Muscle of back (tissue), 11 donors: ENCODE results near the gene AQP12A. TPM values are rescaled to one million over a fixed set of nuclear protein-coding genes. Genes with fewer than 3 reads are reported as not detected.
"Not testable (repeated sequence)": the region's sequence is repeated elsewhere in the genome, so short reads cannot be mapped to it uniquely, and the experiment has no call there.

Experiments
- DNase-seq, 3 donors: peaks; one replicate each; pipeline versions ENCODE4 v3.0.0 to v3.0.0-alpha.2; 2013
- polyA plus RNA-seq, 10 donors: library from polyadenylated mRNA; unstranded; fragments of 120-200 nt; gene quantifications; one replicate each; pipeline ENCODE4 v1.2.1, GENCODE V29; 2013; ENCODE audit not compliant: insufficient read length in 10 of 10

The AQP12A gene
- polyA plus RNA-seq, 10 donors, result 0.57 to 0.76 (median 0.65) TPM; not detected in 6

DNA sequence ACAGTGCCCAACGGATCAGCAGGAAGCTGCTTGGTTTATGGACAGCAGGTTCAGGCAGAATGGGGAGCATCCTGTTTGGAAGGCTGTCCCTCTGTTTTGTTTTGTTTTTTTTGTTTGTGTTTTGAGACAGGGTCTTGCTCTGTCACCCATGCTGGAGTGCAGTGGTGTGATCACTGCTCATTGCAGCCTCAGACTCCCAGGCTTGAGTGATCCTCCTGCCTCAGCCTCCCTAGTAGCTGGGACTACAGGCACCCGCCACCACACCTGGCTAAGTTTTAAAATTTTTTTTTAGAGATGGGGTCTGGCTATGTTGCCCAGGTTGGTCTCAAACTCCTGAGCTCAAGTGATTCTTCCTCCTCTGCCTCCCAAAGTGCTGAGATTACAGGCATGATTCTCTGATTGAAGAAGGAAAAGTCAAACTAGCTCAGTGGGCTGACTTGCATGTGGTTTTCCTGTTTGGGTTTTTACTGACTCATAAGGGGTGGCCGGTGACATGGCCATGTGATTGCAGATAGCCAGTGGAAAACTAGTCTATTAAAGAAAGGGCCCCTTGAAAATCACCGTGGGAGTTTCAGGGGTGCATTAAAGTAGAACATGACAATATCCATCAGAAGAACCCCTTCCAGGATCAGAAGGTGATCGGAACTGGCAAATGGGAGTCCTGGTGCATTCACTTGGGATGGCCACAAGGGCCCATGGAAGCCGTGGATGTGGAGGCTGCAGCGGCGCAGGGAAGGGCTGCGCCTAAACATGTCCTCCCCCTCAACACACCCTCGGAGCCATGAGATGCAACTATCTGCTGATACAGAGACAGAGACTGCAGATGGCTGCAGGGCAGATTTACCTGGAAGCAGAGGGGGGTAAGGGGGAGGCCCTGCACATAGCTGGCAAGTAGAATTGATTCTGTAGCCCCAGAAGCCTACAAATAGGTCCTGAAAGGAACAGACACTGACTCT is 35.5 kb upstream of the AQP12A start:
- DNase-seq, result no peak

DNA sequence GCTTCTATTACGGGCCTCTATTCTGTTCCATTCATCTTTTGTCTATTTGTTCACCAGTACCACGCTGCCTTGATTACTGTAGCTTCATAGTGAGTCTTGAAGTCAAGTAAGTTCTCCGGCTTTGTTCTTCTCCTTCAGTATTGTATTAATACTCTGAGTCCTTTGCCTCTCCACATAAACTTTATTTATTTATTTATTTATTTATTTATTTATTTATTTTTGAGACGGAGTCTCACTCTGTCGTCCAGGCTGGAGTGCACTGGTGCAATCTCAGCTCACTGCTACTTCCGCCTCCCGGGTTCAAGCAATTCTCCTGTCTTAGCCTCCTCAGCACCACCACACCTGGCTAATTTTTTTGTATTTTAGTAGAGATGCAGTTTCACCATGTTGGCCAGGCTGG is 31.8 kb upstream of the AQP12A start:
- not testable (repeated sequence) for DNase-seq

DNA sequence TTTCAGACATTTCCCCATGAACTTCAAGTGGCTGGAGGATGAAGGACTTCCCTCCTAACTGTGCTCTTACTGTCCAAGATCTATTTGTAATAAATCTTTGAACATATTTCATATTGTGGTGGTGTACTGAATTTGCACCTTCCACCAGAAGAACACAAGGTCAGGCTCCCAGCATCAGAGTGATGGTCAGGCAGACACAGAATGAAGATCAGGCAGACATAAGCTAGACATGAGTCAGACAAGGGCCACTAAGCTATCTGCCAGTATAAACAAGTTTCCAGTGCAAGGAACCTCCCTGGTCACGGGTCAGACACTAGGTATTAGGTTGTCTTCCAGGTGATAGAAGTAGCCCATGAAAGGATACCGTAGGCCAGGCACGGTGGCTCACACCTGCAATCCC is 29.0 kb upstream of the AQP12A start:
- DNase-seq, result no peak

DNA sequence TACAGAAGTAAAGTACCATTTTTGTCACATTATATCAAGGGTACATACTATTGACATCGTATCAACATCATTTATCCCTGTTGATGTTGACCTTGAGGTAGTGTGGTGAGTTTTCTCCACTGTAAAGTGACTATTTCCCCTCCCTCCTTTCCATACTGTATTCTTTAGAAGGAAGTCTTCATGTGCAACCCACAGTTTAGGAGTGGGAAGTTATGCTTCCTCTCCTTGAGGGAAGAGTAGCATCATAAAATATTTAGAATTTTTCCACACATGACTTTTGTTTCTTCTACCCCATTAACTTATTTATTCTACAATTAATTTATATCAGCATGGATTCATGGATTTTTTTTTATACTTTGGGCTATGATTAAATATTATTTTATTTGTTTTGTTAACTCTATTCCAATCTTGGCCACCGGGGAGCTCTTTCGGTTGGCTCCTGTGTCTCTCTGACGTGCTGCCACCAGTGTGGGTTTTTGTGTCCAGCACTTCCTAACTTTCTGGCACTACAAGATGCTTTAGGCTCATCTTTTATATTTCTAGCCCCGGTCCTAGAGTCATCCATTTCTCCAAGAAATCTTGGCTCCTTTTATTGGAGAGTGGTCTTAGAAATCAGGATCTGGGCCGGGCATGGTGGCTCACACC is 28.0 kb upstream of the AQP12A start:
- DNase-seq, result no peak

DNA sequence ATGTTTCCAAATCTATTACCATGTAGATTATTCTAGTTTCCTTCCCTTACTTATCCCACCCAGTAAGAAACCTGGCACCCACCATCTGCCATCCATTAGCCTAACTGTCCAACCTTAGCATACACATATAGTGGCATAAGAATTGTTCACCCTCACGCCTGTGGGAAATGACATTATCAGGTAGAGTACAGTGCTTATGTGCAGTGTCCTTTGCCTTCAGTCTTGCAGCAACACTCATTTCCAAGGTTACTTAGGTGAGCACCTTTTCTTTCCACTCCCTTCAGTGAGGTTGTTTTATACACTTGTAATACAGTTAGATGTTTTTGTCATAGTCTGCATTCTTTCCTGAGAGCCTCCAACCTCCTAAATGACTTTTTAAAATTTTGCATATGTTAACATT is 27.0 kb upstream of the AQP12A start:
- DNase-seq, result no peak

GRCh38 chr2:240670402-240670801 is 21.3 kb upstream of the AQP12A start:
- no peak for DNase-seq

GRCh38 chr2:240670950-240671349 is 20.7 kb upstream of the AQP12A start:
- no peak for DNase-seq

GRCh38 chr2:240672076-240672700 is 19.5 kb upstream of the AQP12A start:
- DNase-seq, result no peak

- DNase-seq, result no peak
These were observed 18.9 kb upstream of the AQP12A start for GRCh38 chr2:240672701-240673190.

DNA sequence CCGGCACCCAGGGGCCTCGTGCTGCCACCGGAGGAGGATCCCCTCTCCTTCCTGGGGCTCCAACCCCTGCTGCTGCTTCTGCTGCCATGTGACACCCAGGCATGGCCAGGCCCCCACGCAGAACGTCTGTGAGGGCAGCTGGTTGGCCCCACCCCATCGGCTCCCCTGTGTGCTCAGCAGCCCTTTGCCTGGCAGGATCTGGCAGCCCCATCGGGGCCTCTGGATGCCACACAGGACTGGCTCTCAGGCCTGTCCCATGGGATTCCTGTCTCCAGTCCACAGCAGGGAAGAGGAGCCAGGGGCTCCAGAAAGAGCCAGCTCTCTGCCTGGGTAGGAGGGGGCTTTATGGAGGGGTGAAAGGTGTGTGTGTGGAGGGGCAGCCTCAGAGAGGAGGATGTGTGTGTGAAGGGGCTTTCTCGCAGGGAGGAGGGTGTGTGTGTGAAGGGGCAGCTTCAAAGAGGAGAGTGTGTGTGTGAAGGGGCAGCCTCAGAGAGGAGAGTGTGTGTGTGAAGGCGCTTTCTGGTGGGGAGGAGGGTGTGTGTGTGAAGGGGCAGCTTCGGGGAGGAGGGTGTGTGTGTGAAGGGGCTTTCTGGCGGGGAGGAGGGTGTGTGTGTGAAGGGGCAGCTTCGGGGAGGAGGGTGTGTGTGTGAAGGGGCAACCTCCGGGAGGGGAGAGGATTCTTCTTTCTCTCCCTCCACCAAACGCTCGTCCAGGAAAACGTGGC is 17.0 kb upstream of the AQP12A start:
- not testable (repeated sequence) for DNase-seq

- DNase-seq, result not testable (repeated sequence)
These were observed 16.3 kb upstream of the AQP12A start for GRCh38 chr2:240675345-240675744.

- not testable (repeated sequence) for DNase-seq
These were observed 13.6 kb upstream of the AQP12A start for GRCh38 chr2:240678043-240678442.

DNA sequence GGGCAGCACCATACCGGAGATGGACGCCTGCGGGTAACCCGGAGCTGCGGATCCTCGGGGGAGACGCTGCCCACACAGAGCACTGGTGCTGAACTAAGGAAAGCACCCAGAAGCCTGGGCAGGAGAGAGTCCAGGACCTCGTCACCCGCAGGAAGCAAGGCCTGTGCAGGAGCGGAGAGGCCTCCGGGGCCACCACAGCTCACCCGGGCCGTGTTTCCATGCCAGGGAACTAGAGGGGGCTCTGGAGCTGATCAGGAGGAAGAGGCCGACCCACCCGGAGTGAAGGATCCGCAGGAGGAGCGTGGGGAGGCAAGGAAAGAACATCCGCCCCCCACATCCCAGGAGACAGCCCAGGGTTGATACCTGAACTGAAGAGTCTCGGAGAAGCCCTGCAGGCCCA is 12.8 kb upstream of the AQP12A start:
- not testable (repeated sequence) for DNase-seq

DNA sequence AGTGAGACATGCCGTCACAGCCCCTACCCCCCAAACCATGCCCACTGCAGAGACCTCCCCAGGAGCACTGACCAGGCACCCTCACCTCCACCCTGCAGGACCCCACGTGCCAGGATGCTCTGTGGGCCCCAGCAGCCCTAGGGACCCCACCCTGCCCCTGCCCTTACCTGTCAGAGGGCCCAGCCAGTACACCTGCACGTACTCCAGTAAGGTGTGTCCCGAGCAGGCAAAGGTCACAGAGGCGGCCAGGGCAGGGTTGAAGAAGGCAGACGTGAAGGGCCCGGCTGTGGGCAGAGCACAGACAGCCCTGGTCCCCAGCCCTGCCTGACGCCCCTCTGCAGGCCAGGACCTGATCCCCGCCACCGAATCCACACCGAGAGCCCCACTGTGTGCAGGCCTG is 11.5 kb upstream of the AQP12A start:
- not testable (repeated sequence) for DNase-seq

GRCh38 chr2:240682431-240683224 is 9.0 kb upstream of the AQP12A start, which contains the start of gene AQP12B:
TSS of gene AQP12B (minus strand) at chr2:240682885. CDS start at chr2:240682837, 48 bp downstream.
- not testable (repeated sequence) for DNase-seq

- not testable (repeated sequence) for DNase-seq
These were observed 8.2 kb upstream of the AQP12A start for GRCh38 chr2:240683329-240683979.

GRCh38 chr2:240683980-240684728 is 7.5 kb upstream of the AQP12A start:
- DNase-seq, result not testable (repeated sequence)

GRCh38 chr2:240685771-240686371 is 5.8 kb upstream of the AQP12A start:
- no peak for DNase-seq

DNA sequence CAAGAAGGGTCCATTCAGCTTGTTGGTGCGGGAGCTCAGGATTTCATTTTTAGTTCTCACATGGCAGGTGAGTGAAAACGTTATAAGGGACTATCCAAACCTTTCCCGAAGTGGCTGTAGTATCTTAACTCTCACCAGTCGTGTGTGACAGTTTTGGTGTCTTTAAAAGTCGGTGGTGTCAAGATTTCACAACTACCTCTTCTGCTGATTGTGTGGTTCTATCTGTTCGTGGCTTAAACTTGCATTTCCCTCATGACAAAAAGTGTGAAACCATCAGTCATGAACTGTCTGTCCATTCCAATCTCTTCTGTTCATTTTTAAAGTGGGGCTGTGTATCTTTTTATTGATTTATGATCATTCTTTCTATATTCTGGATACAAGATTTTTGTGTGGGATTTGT is 5.2 kb upstream of the AQP12A start:
- DNase-seq, result no peak
